AG04450 (cell line): ENCODE data around the gene PRRG4. TPM values are rescaled to one million over a fixed set of nuclear protein-coding genes. Genes with fewer than 3 reads are reported as not detected.

ENCODE experiments used
- CTCF ChIA-PET: fragments of 300-600, 350-600 bp; formaldehyde crosslinking; extraction: SDS; loops from one replicate; lab custom pipeline; 2022; ENCODE audit warnings: antibody characterized with exemption, inconsistent platforms; lab: Charles Lee
- POLR2A ChIA-PET: fragments of 350-600 bp; formaldehyde crosslinking; extraction: SDS; loops from one replicate; lab custom pipeline; 2021; ENCODE audit warnings: antibody characterized with exemption, inconsistent platforms; lab: Yijun Ruan, JAX
- DNase-seq: peaks from one replicate; pipeline ENCODE4 v3.0.0-alpha.2; 2011; ENCODE audit warnings: low read depth, low spot score
- H3K27ac ChIP-seq: one replicate; pipeline ENCODE4 v1.5.1; 2012; ENCODE audit warnings: low read depth, low read length, control low read depth
- H3K27me3 ChIP-seq: one replicate; pipeline ENCODE4 v1.6.0; 2012; ENCODE audit warnings: low read length; ENCODE audit not compliant: control insufficient read depth, insufficient read depth
- H3K4me3 ChIP-seq: 2 replicates; pipeline ENCODE4 v1.5.1; 2011; ENCODE audit warnings: mild to moderate bottlenecking, low read depth, low read length, control low read depth
- H3K9me3 ChIP-seq: 2 replicates; pipeline ENCODE4 v1.5.1; 2012; ENCODE audit warnings: low read length; ENCODE audit not compliant: control insufficient read depth, insufficient read depth
- CTCF ChIP-seq: IDR thresholded peaks from 2 replicates; pipeline ENCODE4 v1.5.1; 2011; ENCODE audit warnings: low read depth, low read length, control low read depth, inconsistent platforms
- polyA plus RNA-seq: library from polyadenylated mRNA; depleted of rRNA; stranded (reverse); fragments of >200 nt; gene quantifications from 2 replicates; pipeline ENCODE4 v1.2.3, GENCODE V29; 2011

The PRRG4 gene
- polyA plus RNA-seq, 1 experiment: not detected

- no peak overlapping the region for H3K4me3 ChIP-seq
- peaks cover 4% of the 10 kb centered on the region for H3K27me3 ChIP-seq
- no peak overlapping the region for H3K27ac ChIP-seq
- H3K9me3 ChIP-seq: no peaks in the 10 kb centered on the region
- CTCF ChIA-PET: interaction anchor here (0.6 to 1.0 kb wide), 2 partner anchors 26 to 62 kb away, joined by 3 to 4 read pairs; no protein-coding TSS in a partner anchor
- peak; percentile 43 for TF ChIP-seq CTCF
- no peak for DNase-seq
- POLR2A ChIA-PET: no interaction called here
Observed at GRCh38 chr11:32870676-32871075, 40.9 kb downstream of the PRRG4 start.

- DNase-seq: no peak
- H3K9me3 ChIP-seq: no peaks in the 10 kb centered on the region
- no peak overlapping the region for H3K4me3 ChIP-seq
- TF ChIP-seq CTCF: no peak
- CTCF ChIA-PET: no interaction called here
- H3K27ac ChIP-seq: no peak overlapping the region
- H3K27me3 ChIP-seq: no peaks in the 10 kb centered on the region
- POLR2A ChIA-PET: no interaction called here
Observed at GRCh38 chr11:32874132-32874531, 44.4 kb downstream of the PRRG4 start.

GRCh38 chr11:32881286-32881685, 51.6 kb downstream of the PRRG4 start:
- no peaks in the 10 kb centered on the region for H3K9me3 ChIP-seq
- H3K27me3 ChIP-seq: peaks cover 2% of the 10 kb centered on the region
- POLR2A ChIA-PET: no interaction called here
- no peak for DNase-seq
- H3K27ac ChIP-seq: no peak overlapping the region
- H3K4me3 ChIP-seq: no peak overlapping the region
- CTCF ChIA-PET: interaction anchor here (0.6 to 1.1 kb wide), 3 partner anchors 14 to 828 kb away, joined by 3 read pairs; no protein-coding TSS in a partner anchor
- TF ChIP-seq CTCF: no peak

- TF ChIP-seq CTCF: no peak
- POLR2A ChIA-PET: interaction anchor here (0.6 kb wide), 1 partner anchor 1544 kb away, joined by 3 read pairs; no protein-coding TSS in a partner anchor
- Histone ChIP-seq H3K9me3 (peaks cover 5% of the 10 kb centered on the region; the same call in 1 of the 2 replicates), H3K4me3 (no peak overlapping the region), H3K27ac (no peak overlapping the region), H3K27me3 (peaks cover 2% of the 10 kb centered on the region)
- no peak for DNase-seq
- CTCF ChIA-PET: no interaction called here
Observed at GRCh38 chr11:32883421-32883820, 53.7 kb downstream of the PRRG4 start.

GRCh38 chr11:32884023-32884422, 54.3 kb downstream of the PRRG4 start:
- Histone ChIP-seq H3K27me3 (peaks cover 2% of the 10 kb centered on the region), H3K4me3 (no peak overlapping the region), H3K27ac (no peak overlapping the region), H3K9me3 (peaks cover 5% of the 10 kb centered on the region; the same call in 1 of the 2 replicates)
- no peak for DNase-seq
- no peak for TF ChIP-seq CTCF
- ChIA-PET CTCF (interaction anchor here (0.6 kb wide), 1 partner anchor 833 kb away, joined by 3 read pairs; no protein-coding TSS in a partner anchor), POLR2A (no interaction called here)
